GM12873 (cell line): ENCODE results near the gene MAST2.

Experiments
- TF ChIP-seq, protein P1 (sequence below): IDR thresholded peaks from 2 replicates; pipeline ENCODE4 v1.5.1; 2012; ENCODE audit warnings: low read depth, mild to moderate bottlenecking, moderate library complexity, low read length, control low read depth; ENCODE audit not compliant: insufficient read depth; ENCODE audit errors: missing control alignments

Gene MAST2

DNA sequence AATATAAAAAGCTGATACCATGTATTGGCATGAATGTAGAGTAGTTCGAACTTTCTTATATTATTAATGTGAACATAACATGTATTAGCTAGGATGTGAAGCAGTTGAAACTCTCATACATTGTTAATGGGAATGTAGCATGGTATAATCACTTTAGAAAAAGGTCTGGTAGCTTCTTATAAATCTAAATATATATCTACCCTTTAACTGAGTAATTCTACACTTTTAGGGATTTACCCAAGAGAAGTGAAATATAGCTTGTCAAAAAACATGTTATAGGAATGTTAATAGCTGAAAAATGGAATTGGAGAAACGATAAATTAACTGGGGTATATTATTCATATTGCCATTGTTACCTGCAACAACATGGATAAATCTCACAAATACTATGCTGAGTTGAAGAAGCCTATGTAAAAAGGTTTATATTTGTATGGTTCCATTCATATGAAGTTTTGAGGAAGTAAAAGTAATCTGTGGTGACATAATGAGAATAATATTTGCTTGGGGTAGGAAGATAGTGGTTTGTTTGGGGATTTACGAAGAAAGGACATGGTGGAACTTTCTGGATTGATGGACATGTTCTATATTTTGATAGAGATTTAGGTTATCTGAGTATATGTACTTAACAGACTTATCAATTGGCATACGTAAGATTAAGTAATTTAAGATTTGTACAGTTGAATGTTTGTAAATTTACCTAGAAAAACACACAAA, 76.6 kb downstream of the MAST2 start:
- TF ChIP-seq, protein P1, sequence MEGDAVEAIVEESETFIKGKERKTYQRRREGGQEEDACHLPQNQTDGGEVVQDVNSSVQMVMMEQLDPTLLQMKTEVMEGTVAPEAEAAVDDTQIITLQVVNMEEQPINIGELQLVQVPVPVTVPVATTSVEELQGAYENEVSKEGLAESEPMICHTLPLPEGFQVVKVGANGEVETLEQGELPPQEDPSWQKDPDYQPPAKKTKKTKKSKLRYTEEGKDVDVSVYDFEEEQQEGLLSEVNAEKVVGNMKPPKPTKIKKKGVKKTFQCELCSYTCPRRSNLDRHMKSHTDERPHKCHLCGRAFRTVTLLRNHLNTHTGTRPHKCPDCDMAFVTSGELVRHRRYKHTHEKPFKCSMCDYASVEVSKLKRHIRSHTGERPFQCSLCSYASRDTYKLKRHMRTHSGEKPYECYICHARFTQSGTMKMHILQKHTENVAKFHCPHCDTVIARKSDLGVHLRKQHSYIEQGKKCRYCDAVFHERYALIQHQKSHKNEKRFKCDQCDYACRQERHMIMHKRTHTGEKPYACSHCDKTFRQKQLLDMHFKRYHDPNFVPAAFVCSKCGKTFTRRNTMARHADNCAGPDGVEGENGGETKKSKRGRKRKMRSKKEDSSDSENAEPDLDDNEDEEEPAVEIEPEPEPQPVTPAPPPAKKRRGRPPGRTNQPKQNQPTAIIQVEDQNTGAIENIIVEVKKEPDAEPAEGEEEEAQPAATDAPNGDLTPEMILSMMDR: no peak

DNA sequence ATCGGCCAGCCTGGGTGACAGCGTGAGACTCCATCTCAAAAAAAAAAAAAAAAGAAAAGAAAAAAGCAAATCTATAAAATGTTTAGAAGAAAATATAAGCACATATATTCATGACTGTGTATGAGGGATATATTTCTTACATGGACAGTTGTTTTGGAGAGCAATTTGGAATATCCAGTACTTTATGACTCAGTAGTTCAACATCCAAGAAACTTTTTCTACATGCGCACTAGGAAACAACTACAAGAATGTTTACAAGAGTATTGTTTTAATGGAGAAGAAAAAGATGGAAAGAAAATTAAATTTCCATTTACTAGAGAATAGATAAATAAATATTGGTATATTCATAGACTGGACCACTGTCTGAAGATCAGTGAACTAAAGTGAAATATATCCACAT, 77.5 kb downstream of the MAST2 start:
- TF ChIP-seq, protein P1: no peak

DNA sequence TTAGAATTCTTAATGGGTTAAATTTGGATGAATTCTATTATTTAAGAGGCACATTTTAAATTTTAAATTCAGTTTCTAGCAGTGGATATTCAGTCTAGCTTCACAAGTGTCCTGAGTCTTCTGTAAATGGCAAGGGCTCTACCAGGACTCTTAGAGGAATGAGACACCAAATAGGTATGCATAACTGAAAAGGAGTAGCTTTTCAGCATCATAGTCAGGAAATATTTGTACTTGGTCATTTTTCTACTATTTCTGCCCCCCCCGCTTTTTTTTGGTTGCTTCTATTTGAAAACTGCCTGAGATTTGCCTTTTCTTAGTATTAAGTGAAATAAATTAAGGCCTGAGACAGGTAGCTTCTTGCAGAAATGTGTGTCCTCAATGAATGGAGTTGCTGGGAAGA, 80.2 kb downstream of the MAST2 start:
- TF ChIP-seq, protein P1: no peak

DNA sequence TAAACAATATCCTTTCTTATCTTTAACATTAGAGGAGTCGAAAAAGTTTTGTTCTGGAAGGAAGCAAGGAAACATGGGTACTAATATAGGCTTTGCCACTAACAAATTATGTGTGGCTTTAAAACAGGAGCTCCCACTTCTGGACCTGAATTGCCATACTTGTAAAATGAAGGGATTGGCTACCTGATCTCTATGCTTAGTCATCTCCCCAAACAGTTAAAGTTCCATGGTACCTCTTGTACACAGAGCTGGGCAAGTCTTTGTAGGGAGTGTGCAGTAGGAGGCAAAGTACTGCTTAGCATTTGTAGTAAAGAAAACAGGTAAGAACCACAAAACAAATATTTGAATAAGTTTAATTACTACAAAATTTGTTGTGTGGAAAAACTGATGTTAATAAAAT, 81.3 kb downstream of the MAST2 start:
- TF ChIP-seq, protein P1: no peak

DNA sequence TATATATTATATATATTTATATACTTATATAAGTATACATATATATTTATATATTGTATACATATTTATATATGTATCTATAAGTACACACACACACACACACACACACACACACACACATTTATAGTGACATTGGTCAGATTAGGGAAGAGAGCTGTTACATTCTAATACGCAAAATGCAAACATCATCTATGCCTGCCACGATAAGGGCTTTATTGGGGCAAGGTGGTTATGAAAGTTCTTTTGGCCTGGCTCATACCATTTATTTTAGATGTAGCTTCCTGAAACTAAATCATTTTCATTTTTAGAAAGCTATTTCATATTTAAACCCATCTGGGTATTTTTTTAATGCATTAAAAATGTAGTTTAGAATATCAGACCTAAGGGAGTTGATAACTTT, 82.8 kb downstream of the MAST2 start:
- TF ChIP-seq, protein P1: no peak

DNA sequence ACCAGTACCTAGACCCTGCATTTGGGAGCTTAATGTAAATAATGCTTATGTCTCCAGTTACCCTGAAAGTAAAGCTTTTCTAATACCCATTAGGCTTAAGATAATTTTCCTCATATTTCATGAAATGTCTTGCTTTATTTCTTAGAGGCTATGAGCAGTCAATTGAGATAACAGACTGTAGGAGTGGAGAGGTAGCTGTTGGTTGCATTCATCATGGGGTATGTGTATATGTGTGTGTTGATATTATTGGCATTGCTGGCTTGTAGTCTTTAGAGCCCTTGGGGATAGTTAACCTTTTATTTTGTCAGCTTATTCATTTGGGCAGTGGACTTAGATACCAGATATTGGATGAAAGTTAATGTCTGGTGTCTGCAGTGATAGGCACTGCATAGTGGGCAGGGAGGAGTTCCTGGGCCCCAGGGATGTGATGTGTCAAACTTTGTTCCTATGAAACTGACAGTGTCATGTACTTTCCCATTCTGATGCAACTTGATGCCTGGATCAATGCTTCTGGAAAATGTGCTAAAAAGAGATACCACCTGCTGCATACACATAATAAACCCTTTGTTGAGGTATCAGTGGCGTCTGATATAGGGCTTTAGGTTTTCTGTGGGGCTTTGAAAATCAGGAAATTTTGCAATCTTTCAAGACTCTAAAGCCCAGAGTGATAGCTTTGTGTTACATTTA, 83.9 kb downstream of the MAST2 start:
- TF ChIP-seq, protein P1: no peak

DNA sequence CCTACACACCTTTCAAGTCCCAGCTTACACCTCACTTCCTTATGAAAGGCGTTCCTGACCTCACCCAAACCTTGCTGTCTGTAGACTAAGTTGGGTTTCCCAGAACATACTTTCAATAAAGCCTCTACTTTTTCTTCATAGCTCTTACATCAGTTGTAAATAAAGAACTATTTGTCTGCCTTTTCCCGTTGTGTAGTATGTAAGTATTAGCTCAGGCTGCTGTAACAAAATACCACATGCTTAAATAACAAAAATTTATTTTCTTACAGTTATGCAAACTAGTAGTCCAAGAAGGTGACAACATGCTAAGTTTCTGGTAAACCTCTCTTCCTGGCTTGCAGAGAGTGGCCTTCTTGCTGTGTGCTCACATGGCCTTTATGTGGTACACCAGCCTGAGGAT, 86.7 kb downstream of the MAST2 start:
- TF ChIP-seq, protein P1: no peak
